H1 (cell line): ENCODE results near the gene DSCAM. TPM values are rescaled to one million over a fixed set of nuclear protein-coding genes. Genes with fewer than 3 reads are reported as not detected.

Experiments
- BRCA1 ChIP-seq: IDR thresholded peaks from 2 replicates; pipeline ENCODE4 v1.6.1; 2012; ENCODE audit warnings: low read depth, low read length, improper control_type of control experiment
- CBX5 ChIP-seq: fragments of 300-800, 300-1000 bp; sonication (generic); IDR thresholded peaks from 2 replicates; pipeline ENCODE4 v1.7.1; 2016; ENCODE audit warnings: antibody characterized with exemption, low read length, low read depth
- CEBPB ChIP-seq: IDR thresholded peaks from 2 replicates; pipeline ENCODE4 v1.6.1; 2012; ENCODE audit warnings: low read depth, low read length
- EP300 ChIP-seq, 2 experiments: IDR thresholded peaks; 1 replicate in 1 of 2; 2 replicates in 1 of 2; pipeline ENCODE4 v1.6.1; 2011 to 2012; ENCODE audit warnings: low read depth in 2 of 2, low read length in 2 of 2, mild to moderate bottlenecking in 2 of 2, borderline replicate concordance in 1 of 2, inconsistent platforms in 1 of 2, moderate library complexity in 1 of 2
- PHF8 ChIP-seq: fragments of 200-600 bp; sonication (generic); conservative IDR thresholded peaks from 2 replicates; pipeline ENCODE4 v1.7.1; 2012; ENCODE audit warnings: low read depth, mild to moderate bottlenecking, inconsistent platforms, low read length, moderate library complexity
- RBBP5 ChIP-seq: IDR thresholded peaks from 2 replicates; pipeline ENCODE4 v1.7.1; 2012; ENCODE audit warnings: low read depth, mild to moderate bottlenecking, inconsistent platforms, low read length, moderate library complexity, borderline replicate concordance
- TAF1 ChIP-seq: IDR thresholded peaks from 2 replicates; pipeline ENCODE4 v1.6.1; 2011; ENCODE audit warnings: mild to moderate bottlenecking, low read depth, low read length
- polyA plus RNA-seq, 7 experiments: library from polyadenylated mRNA; depleted of rRNA in 3 of 7; stranded (reverse) in 5 of 7; unstranded in 2 of 7; fragments of >200 nt in 5 of 7; fragments of 200-250 nt in 2 of 7; gene quantifications; 1 replicate in 5 of 7; 2 replicates in 1 of 7; 4 replicates in 1 of 7; pipeline versions ENCODE4 v1.2.1 to v1.2.3, GENCODE V29; 2011 to 2013; ENCODE audit warnings: missing spikeins in 2 of 7, mixed read lengths in 2 of 7
- total RNA-seq: library from RNA; stranded (reverse); fragmentation: NEBNext Ultra II Directional; extraction: Animal tissue kit (Norgen Biotek cat#: 25700); gene quantifications from 2 replicates; pipeline ENCODE4 v1.2.1, GENCODE V29; 2021
- TF ChIP-seq, protein P1 (sequence below): IDR thresholded peaks from 2 replicates; pipeline ENCODE4 v1.6.1; 2012; ENCODE audit warnings: inconsistent platforms

The DSCAM gene
- total and polyA plus RNA-seq, 2 of the 8 experiments (the other 6 are each of a cell fraction or from before 2014, with no cell fraction given), result 0.02 to 0.15 TPM

DNA sequence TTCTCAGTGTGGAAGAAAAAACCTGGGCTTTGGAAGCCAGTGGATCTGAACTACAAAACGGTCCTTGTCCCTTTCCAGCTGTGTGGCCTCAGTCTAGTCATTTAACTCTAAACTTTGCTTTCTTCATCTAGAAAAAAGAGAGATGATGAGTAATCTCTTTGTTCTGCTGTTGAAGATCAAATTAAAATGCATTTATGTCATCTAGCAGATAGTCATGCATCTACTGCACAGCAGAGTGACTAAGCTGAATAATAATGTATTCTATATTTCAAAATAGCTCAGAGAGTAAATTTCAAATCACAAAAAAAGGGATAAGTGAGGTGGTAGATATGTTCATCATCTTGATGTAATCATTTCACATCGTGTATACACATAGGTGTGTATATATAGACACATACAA lies 473.2 kb downstream of the DSCAM start (continued):
- TF ChIP-seq CEBPB, result no peak
- no peak for TF ChIP-seq PHF8
- TF ChIP-seq BRCA1, result no peak
- TF ChIP-seq RBBP5, result no peak
- TF ChIP-seq, protein P1, sequence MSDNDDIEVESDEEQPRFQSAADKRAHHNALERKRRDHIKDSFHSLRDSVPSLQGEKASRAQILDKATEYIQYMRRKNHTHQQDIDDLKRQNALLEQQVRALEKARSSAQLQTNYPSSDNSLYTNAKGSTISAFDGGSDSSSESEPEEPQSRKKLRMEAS, result no peak
- no peak for TF ChIP-seq EP300 (IDR thresholded peaks at IDR 0.05; ENCODE audit: borderline replicate concordance in 1 of 2, low read depth in 2 of 2, low read length in 2 of 2)
- TF ChIP-seq CBX5, result no peak
- TF ChIP-seq TAF1, result no peak
